HepG2 (cell line): Measurements from ENCODE around the gene ADORA2B. TPM values are rescaled to one million over a fixed set of nuclear protein-coding genes. Genes with fewer than 3 reads are reported as not detected.
A peak's percentile ranks its signal among the peaks of the same experiment; 100 is the strongest.

Experiments
- ATF7 ChIP-seq, 2 experiments: fragments of 450-650 bp in 1 of 2; sonication (generic) in 1 of 2; formaldehyde crosslinking in 1 of 2; IDR thresholded peaks; 2 replicates each; pipeline versions ENCODE4 v1.4.0 to v1.6.1; 2016 to 2020; ENCODE audit warnings: antibody characterized with exemption in 1 of 2, mild to moderate bottlenecking in 1 of 2, missing genetic modification reagents in 1 of 2
- BHLHE40 ChIP-seq: IDR thresholded peaks from 2 replicates; pipeline ENCODE4 v1.6.1; 2011; ENCODE audit warnings: low read length, improper control_type of control experiment
- CCDC6 ChIP-seq: sonication (generic); formaldehyde crosslinking; IDR thresholded peaks from 2 replicates; pipeline ENCODE4 v1.8.1; 2022; ENCODE audit warnings: mild to moderate bottlenecking, missing genetic modification reagents, moderate library complexity
- CREB1 ChIP-seq, 2 experiments: fragments of 450-650 bp in 1 of 2; IDR thresholded peaks; 2 replicates each; pipeline ENCODE4 v1.6.1; 2016 to 2017; ENCODE audit warnings: control low read depth in 1 of 2, mild to moderate bottlenecking in 1 of 2, missing compliant biosample characterization in 1 of 2, missing genetic modification characterization in 1 of 2
- DPF2 ChIP-seq: sonication (generic); formaldehyde crosslinking; IDR thresholded peaks from 2 replicates; pipeline ENCODE4 v1.4.0; 2020; ENCODE audit warnings: mild to moderate bottlenecking, low read depth, missing genetic modification reagents, borderline replicate concordance
- ETV5 ChIP-seq: IDR thresholded peaks from 2 replicates; pipeline ENCODE4 v1.6.1; 2018; ENCODE audit warnings: missing biosample characterization, missing genetic modification reagents, inconsistent platforms, borderline replicate concordance
- FOSL1 ChIP-seq: sonication (generic); formaldehyde crosslinking; IDR thresholded peaks from 2 replicates; pipeline ENCODE4 v1.9.0; 2021; ENCODE audit warnings: missing genetic modification reagents, borderline replicate concordance
- FOSL2 ChIP-seq: sonication (generic); formaldehyde crosslinking; IDR thresholded peaks from 2 replicates; pipeline ENCODE4 v1.4.0; 2020; ENCODE audit warnings: missing genetic modification reagents
- FOXA3 ChIP-seq: IDR thresholded peaks from 2 replicates; pipeline ENCODE4 v1.6.1; 2016; ENCODE audit warnings: missing genetic modification reagents, missing compliant biosample characterization
- GABPB1 ChIP-seq: IDR thresholded peaks from 2 replicates; pipeline ENCODE4 v1.6.1; 2016; ENCODE audit warnings: mild to moderate bottlenecking, missing genetic modification reagents, moderate library complexity, missing compliant biosample characterization
- JUN ChIP-seq: sonication (generic); formaldehyde crosslinking; IDR thresholded peaks from 2 replicates; pipeline ENCODE4 v1.4.0; 2020; ENCODE audit warnings: mild to moderate bottlenecking, missing genetic modification reagents
- JUNB ChIP-seq: sonication (generic); formaldehyde crosslinking; IDR thresholded peaks from 2 replicates; pipeline ENCODE4 v1.8.0; 2022; ENCODE audit warnings: missing genetic modification reagents, mild to moderate bottlenecking, borderline replicate concordance
- KDM1A ChIP-seq: IDR thresholded peaks from 2 replicates; pipeline ENCODE4 v1.6.1; 2016; ENCODE audit warnings: missing compliant biosample characterization
- KDM2A ChIP-seq: sonication (generic); formaldehyde crosslinking; IDR thresholded peaks from 2 replicates; pipeline ENCODE4 v1.4.0; 2020; ENCODE audit warnings: low read depth, missing genetic modification reagents, borderline replicate concordance
- MAZ ChIP-seq, 2 experiments: sonication (generic) in 1 of 2; formaldehyde crosslinking in 1 of 2; IDR thresholded peaks; 2 replicates each; pipeline versions ENCODE4 v1.5.0 to v1.6.1; 2012 to 2020; ENCODE audit warnings: low read depth in 2 of 2, mild to moderate bottlenecking in 2 of 2, borderline replicate concordance in 1 of 2, improper control_type of control experiment in 1 of 2, low read length in 1 of 2, missing genetic modification reagents in 1 of 2, moderate library complexity in 1 of 2
- NCOA2 ChIP-seq: sonication (generic); formaldehyde crosslinking; IDR thresholded peaks from 2 replicates; pipeline ENCODE4 v1.8.0; 2022; ENCODE audit warnings: inconsistent platforms
- SALL1 ChIP-seq: sonication (generic); formaldehyde crosslinking; IDR thresholded peaks from 2 replicates; pipeline ENCODE4 v1.8.0; 2022; ENCODE audit warnings: mild to moderate bottlenecking, missing genetic modification reagents
- SAP130 ChIP-seq: IDR thresholded peaks from 2 replicates; pipeline ENCODE4 v1.6.1; 2016; ENCODE audit warnings: low read depth
- SRSF9 ChIP-seq: fragments of 200-400 bp; formaldehyde crosslinking; IDR thresholded peaks from 2 replicates; pipeline ENCODE4 v1.6.1; 2018; ENCODE audit warnings: borderline replicate concordance, mild to moderate bottlenecking, low read depth, low read length; ENCODE audit not compliant: insufficient read depth, poor library complexity, severe bottlenecking
- ZGPAT ChIP-seq: IDR thresholded peaks from 2 replicates; pipeline ENCODE4 v1.6.1; 2016; ENCODE audit warnings: mild to moderate bottlenecking
- ZNF263 ChIP-seq: sonication (generic); formaldehyde crosslinking; IDR thresholded peaks from 2 replicates; pipeline ENCODE4 v1.4.0; 2020; ENCODE audit warnings: missing genetic modification reagents
- ZNF34 ChIP-seq: sonication (generic); formaldehyde crosslinking; IDR thresholded peaks from 2 replicates; pipeline ENCODE4 v1.4.0; 2020; ENCODE audit warnings: mild to moderate bottlenecking, missing genetic modification reagents, borderline replicate concordance
- ZSCAN30 ChIP-seq: sonication (generic); formaldehyde crosslinking; IDR thresholded peaks from 2 replicates; pipeline ENCODE4 v1.5.0; 2020; ENCODE audit warnings: mild to moderate bottlenecking, missing genetic modification reagents
- polyA plus RNA-seq, 8 experiments: library from polyadenylated mRNA; depleted of rRNA in 3 of 8; stranded (reverse) in 7 of 8; unstranded in 1 of 8; fragments of >200 nt; fragmentation: Illumina TruSeq in 4 of 8; extraction: Trizol in 4 of 8; gene quantifications; 2 replicates each; pipeline versions ENCODE4 v1.2.1 to v1.2.3, GENCODE V29; 2011 to 2016; ENCODE audit warnings: low read depth in 4 of 8, missing spikeins in 1 of 8, mixed read lengths in 1 of 8; ENCODE audit not compliant: insufficient read depth in 1 of 8
- total RNA-seq, 5 experiments: library from RNA; depleted of rRNA; stranded (reverse); fragments of >200 nt; fragmentation: Illumina TruSeq; extraction: Trizol; gene quantifications; 2 replicates each; pipeline ENCODE4 v1.2.3, GENCODE V29; 2016; ENCODE audit warnings: low read depth in 1 of 5
- TF ChIP-seq, protein P1 (sequence below): IDR thresholded peaks from 2 replicates; pipeline ENCODE4 v1.4.0; 2020; ENCODE audit warnings: mild to moderate bottlenecking, missing genetic modification reagents
- TF ChIP-seq, protein P2 (sequence below): sonication (generic); formaldehyde crosslinking; IDR thresholded peaks from 2 replicates; pipeline ENCODE4 v1.4.0; 2020; ENCODE audit warnings: missing genetic modification reagents

ADORA2B gene
- total and polyA plus RNA-seq, 2 of the 13 experiments (the other 11 are each of a cell fraction or from before 2014, with no cell fraction given): 10.4 to 20.0 TPM

DNA sequence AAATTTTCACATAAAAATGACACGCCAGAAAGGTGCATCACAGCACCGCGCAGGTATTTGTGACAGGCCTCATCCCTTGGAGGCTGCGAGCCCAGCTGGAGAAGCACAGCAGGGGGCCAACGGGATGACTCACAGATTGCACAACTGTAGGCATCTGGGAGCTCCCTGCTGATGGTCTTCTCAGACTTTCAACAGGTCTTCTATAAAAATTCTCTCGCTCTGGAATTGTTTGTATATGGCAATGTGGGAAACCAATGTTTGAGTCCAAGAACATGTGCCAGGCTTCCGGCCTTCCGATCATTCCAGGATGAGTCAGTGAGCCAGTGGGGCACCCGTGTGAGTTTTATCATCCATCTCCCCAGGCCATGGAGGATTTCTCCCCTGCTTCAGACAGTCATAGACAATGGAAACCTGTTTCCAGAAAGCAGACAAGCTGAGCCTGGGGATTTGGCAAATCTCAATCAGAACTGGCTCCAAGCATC is 24.1 kb upstream of the ADORA2B start (continued):
- TF ChIP-seq, protein P1, sequence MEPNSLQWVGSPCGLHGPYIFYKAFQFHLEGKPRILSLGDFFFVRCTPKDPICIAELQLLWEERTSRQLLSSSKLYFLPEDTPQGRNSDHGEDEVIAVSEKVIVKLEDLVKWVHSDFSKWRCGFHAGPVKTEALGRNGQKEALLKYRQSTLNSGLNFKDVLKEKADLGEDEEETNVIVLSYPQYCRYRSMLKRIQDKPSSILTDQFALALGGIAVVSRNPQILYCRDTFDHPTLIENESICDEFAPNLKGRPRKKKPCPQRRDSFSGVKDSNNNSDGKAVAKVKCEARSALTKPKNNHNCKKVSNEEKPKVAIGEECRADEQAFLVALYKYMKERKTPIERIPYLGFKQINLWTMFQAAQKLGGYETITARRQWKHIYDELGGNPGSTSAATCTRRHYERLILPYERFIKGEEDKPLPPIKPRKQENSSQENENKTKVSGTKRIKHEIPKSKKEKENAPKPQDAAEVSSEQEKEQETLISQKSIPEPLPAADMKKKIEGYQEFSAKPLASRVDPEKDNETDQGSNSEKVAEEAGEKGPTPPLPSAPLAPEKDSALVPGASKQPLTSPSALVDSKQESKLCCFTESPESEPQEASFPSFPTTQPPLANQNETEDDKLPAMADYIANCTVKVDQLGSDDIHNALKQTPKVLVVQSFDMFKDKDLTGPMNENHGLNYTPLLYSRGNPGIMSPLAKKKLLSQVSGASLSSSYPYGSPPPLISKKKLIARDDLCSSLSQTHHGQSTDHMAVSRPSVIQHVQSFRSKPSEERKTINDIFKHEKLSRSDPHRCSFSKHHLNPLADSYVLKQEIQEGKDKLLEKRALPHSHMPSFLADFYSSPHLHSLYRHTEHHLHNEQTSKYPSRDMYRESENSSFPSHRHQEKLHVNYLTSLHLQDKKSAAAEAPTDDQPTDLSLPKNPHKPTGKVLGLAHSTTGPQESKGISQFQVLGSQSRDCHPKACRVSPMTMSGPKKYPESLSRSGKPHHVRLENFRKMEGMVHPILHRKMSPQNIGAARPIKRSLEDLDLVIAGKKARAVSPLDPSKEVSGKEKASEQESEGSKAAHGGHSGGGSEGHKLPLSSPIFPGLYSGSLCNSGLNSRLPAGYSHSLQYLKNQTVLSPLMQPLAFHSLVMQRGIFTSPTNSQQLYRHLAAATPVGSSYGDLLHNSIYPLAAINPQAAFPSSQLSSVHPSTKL (CRISPR knock-in tag): peak; percentile 34; the same call in 1 of the 2 replicates
- 0 out of 2 replicates have a peak, but pooled peaks have one; percentile 29 for TF ChIP-seq JUNB
- TF ChIP-seq FOXA3: 0 out of 2 replicates have a peak, but pooled peaks have one; percentile 11
- TF ChIP-seq ATF7 (IDR thresholded peaks at IDR 0.05): no peak
- no peak for TF ChIP-seq ATF7 (CRISPR knock-in tag; IDR thresholded peaks at IDR 0.05)
- TF ChIP-seq ZNF34 (CRISPR knock-in tag): no peak
- 0 out of 2 replicates have a peak, but pooled peaks have one; percentile 11 for TF ChIP-seq CREB1 (IDR thresholded peaks at IDR 0.05)
- no peak for TF ChIP-seq CREB1 (CRISPR knock-in tag; IDR thresholded peaks at IDR 0.05)
- 0 out of 2 replicates have a peak, but pooled peaks have one; percentile 39 for TF ChIP-seq MAZ (IDR thresholded peaks at IDR 0.05; ENCODE audit: borderline replicate concordance, low read depth, low read length)
- TF ChIP-seq MAZ (CRISPR knock-in tag; IDR thresholded peaks at IDR 0.05; ENCODE audit: low read depth): 0 out of 2 replicates have a peak, but pooled peaks have one; percentile 23
- peak; percentile 66; the same call in 1 of the 2 replicates for TF ChIP-seq JUN
- TF ChIP-seq ZGPAT (CRISPR knock-in tag): peak; percentile 33; the same call in 1 of the 2 replicates
- peak; percentile 89 for TF ChIP-seq ZNF263 (CRISPR knock-in tag)
- TF ChIP-seq ETV5 (CRISPR knock-in tag): peak; percentile 74; the same call in 1 of the 2 replicates
- no peak for TF ChIP-seq CCDC6
- TF ChIP-seq KDM1A (CRISPR knock-in tag): peak; percentile 57; the same call in 1 of the 2 replicates
- TF ChIP-seq NCOA2 (CRISPR knock-in tag): 0 out of 2 replicates have a peak, but pooled peaks have one; percentile 24
- peak; percentile 81 for TF ChIP-seq BHLHE40
- no peak for TF ChIP-seq SRSF9
- TF ChIP-seq FOSL1 (CRISPR knock-in tag): peak; percentile 90
- TF ChIP-seq ZSCAN30 (CRISPR knock-in tag): no peak
- TF ChIP-seq FOSL2 (CRISPR knock-in tag): peak; percentile 99
- 0 out of 2 replicates have a peak, but pooled peaks have one; percentile 13 for TF ChIP-seq GABPB1 (CRISPR knock-in tag)
- TF ChIP-seq SALL1: peak; percentile 36
- TF ChIP-seq DPF2 (CRISPR knock-in tag): no peak
- TF ChIP-seq KDM2A (CRISPR knock-in tag): peak; percentile 47; the same call in 1 of the 2 replicates
- TF ChIP-seq SAP130: peak; percentile 55; the same call in 1 of the 2 replicates
- TF ChIP-seq, protein P2, sequence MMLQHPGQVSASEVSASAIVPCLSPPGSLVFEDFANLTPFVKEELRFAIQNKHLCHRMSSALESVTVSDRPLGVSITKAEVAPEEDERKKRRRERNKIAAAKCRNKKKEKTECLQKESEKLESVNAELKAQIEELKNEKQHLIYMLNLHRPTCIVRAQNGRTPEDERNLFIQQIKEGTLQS (CRISPR knock-in tag): peak; percentile 93
